Heart left ventricle (tissue), 16 donors: ENCODE measurements around the gene RAD51B. TPM values are rescaled to one million over a fixed set of nuclear protein-coding genes. Genes with fewer than 3 reads are reported as not detected.

Experiments used
- ATAC-seq, 4 donors: fragments of 200-7000 bp; cut with Tn5 transposase; one replicate each; pipeline ENCODE4 v1.9.1; 2020 to 2022; ENCODE audit warnings: moderate library complexity in 4 of 4, mild to moderate bottlenecking in 3 of 4, moderate number of reproducible peaks in 1 of 4
- DNase-seq, 5 donors: peaks; one replicate each; pipeline ENCODE4 v3.0.0-alpha.2; 2020
- H3K27ac ChIP-seq, 12 donors: fragments of 200-600 bp; sonication (generic) in 4 of 12; one replicate each; pipeline versions ENCODE4 v1.5.0 to v1.8.0; 2016 to 2022; ENCODE audit warnings: mild to moderate bottlenecking in 2 of 12
- H3K27me3 ChIP-seq, 9 donors: fragments of 200-600 bp; sonication (generic) in 2 of 9; one replicate each; pipeline versions ENCODE4 v1.5.1 to v1.8.0; 2016 to 2022; ENCODE audit warnings: mild to moderate bottlenecking in 3 of 9
- H3K36me3 ChIP-seq, 9 donors: fragments of 200-600 bp; sonication (generic) in 2 of 9; one replicate each; pipeline versions ENCODE4 v1.5.0 to v1.8.0; 2018 to 2022; ENCODE audit warnings: mild to moderate bottlenecking in 2 of 9
- H3K4me1 ChIP-seq, 12 donors: fragments of 200-600 bp; sonication (generic) in 4 of 12; one replicate each; pipeline versions ENCODE4 v1.5.0 to v1.8.0; 2016 to 2022; ENCODE audit warnings: mild to moderate bottlenecking in 3 of 12
- H3K4me3 ChIP-seq, 12 donors: fragments of 200-600 bp; sonication (generic) in 4 of 12; one replicate each; pipeline versions ENCODE4 v1.5.0 to v1.8.0; 2017 to 2022; ENCODE audit warnings: mild to moderate bottlenecking in 9 of 12, moderate library complexity in 4 of 12
- H3K9me3 ChIP-seq, 12 donors: fragments of 200-600 bp; sonication (generic) in 4 of 12; one replicate each; pipeline versions ENCODE4 v1.5.0 to v1.8.0; 2016 to 2022; ENCODE audit warnings: mild to moderate bottlenecking in 1 of 12
- CTCF ChIP-seq, 12 donors: fragments of 200-600 bp; sonication (generic) in 4 of 12; IDR thresholded peaks; one replicate each; pipeline versions ENCODE4 v1.5.0 to v1.8.0; 2018 to 2022; ENCODE audit warnings: antibody characterized with exemption in 12 of 12, mild to moderate bottlenecking in 5 of 12
- POLR2A ChIP-seq, 2 donors: fragments of 450-650 bp; IDR thresholded peaks; one replicate each; pipeline ENCODE4 v1.6.1; 2017; ENCODE audit warnings: antibody characterized with exemption in 2 of 2, mild to moderate bottlenecking in 2 of 2, moderate library complexity in 2 of 2
- WGBS, 4 donors: extraction: QIAGEN DNeasy Blood & Tissue Kit in 2 of 4; methylation state at CpG; one replicate each; pipeline versions ENCODE4 v1.1.5 to v1.1.7; 2013 to 2018; 5-methylcytosine and 5-hydroxymethylcytosine counted together
- intact Hi-C, 10 donors: fragments of 100-400 bp; cut with DNase I; formaldehyde crosslinking; loops; one replicate each; pipeline versions ENCODE4 v1.11.1 to v1.14.2; 2022
- polyA plus RNA-seq, 2 donors: library from polyadenylated mRNA; stranded (reverse); fragments of 200-250 nt; gene quantifications; one replicate each; pipeline ENCODE4 v1.2.3, GENCODE V29; 2013
- total RNA-seq, 9 donors: library from RNA; depleted of rRNA in 2 of 9; stranded (reverse); fragments of >200 nt in 2 of 9; fragmentation: NEBNext Ultra II Directional in 3 of 9; extraction: Animal tissue kit (Norgen Biotek cat#: 25700) in 3 of 9; gene quantifications; one replicate each; pipeline versions ENCODE4 v1.1.0 to v1.2.4, GENCODE V29; 2016 to 2023
- donor health status: ischemic (EF 13 %, LVEDD 7.1; RV severe dilation, severe dysfunction).
- donor health status: healthy with polysubstance abuse.
- donor health status: DM: no; HTN: yes; CAD: no.
- donor health status: DM: no; HTN: no; CAD: no.
- donor health status: ischemic (EF 25% LVEDD 6.9; RV normal size, moderate dysfunction).
- donor health status: ischemic (EF 25% LVEDD 5.7; RV mildly dilated, moderate dysfunction).
- donor health status: healthy.
- donor health status: DM: yes; HTN: yes; CAD: no.
- donor health status: ischemic (EF 35%, LVEDD 5.7; RV mildly dilated, moderate dysfunction).
- donor health status: nonischemic (EF 11% LVEDD 7.7; RV severe dilation, severe dysfunction).
- donor health status: DM: yes; HTN: yes; CAD: no.
- donor health status: PGD.
- donor health status: ischemic (EF 29% LVEDD 5.4; RV normal size, mild dysfunction).
- donor health status: nonischemic (EF 23%, LVEDD 6.1; RV moderate dilation, normal function).

RAD51B gene
- total and polyA plus RNA-seq, 11 donors: 1.3 to 11.3 (median 3.2) TPM

GRCh38 chr14:68634874-68635595, 815.5 kb downstream of the RAD51B start:
- Histone ChIP-seq H3K9me3 (peaks cover 0 to under 1% (median 0%) of the 10 kb centered on the region in 12 donors), H3K27me3 (no peaks in the 10 kb centered on the region), H3K4me3 (no peak overlapping the region), H3K4me1 (peaks cover 10 to 76% (median 51%) of the 10 kb centered on the region in 12 donors), H3K27ac (peak overlapping the region in 4 of 12 donors; percentile 31 to 82 (median 74)), H3K36me3 (no peaks in the 10 kb centered on the region)
- no peak for ATAC-seq
- intact Hi-C loops: loop anchor here in 2 of 10 donors (5.0 to 10.0 kb wide), 2 partner anchors 152 to 240 kb away; no protein-coding TSS in a partner anchor
- no peak for DNase-seq
- 84 to 95% (median 88%) methylated on average over 5 of the region's 5 CpGs for WGBS, 4 donors
- TF ChIP-seq CTCF (IDR thresholded peaks at IDR 0.05) (no peak), POLR2A (IDR thresholded peaks at IDR 0.05) (no peak)

GRCh38 chr14:68636597-68636996, 817.0 kb downstream of the RAD51B start:
- Histone ChIP-seq H3K4me3 (no peak overlapping the region), H3K4me1 (peaks cover 10 to 67% (median 49%) of the 10 kb centered on the region in 12 donors), H3K27ac (peak overlapping the region in 11 of 12 donors; percentile 12 to 79 (median 67)), H3K36me3 (no peaks in the 10 kb centered on the region), H3K27me3 (no peaks in the 10 kb centered on the region), H3K9me3 (peaks cover 0 to 16% (median 4%) of the 10 kb centered on the region in 12 donors)
- no peak for ATAC-seq
- DNase-seq: no peak
- 71 to 86% (median 83%) methylated on average over 5 of the region's 5 CpGs for WGBS, 4 donors
- intact Hi-C loops: loop anchor here in 2 of 10 donors (5.0 to 10.0 kb wide), 2 partner anchors 151 to 242 kb away; no protein-coding TSS in a partner anchor
- TF ChIP-seq POLR2A (IDR thresholded peaks at IDR 0.05) (no peak), CTCF (IDR thresholded peaks at IDR 0.05) (no peak)

- no peak for TF ChIP-seq CTCF (IDR thresholded peaks at IDR 0.05)
- Histone ChIP-seq H3K9me3 (peaks cover 0 to 23% (median 5%) of the 10 kb centered on the region in 12 donors), H3K4me3 (no peak overlapping the region), H3K27ac (peak overlapping the region; percentile 15 to 79 (median 68)), H3K36me3 (no peaks in the 10 kb centered on the region), H3K4me1 (peaks cover 10 to 59% (median 43%) of the 10 kb centered on the region in 12 donors), H3K27me3 (no peaks in the 10 kb centered on the region)
- intact Hi-C loops: loop anchor here in 2 of 10 donors (5.0 to 10.0 kb wide), 2 partner anchors 150 to 243 kb away; no protein-coding TSS in a partner anchor
- 73 to 78% (median 77%) methylated on average over 13 of the region's 13 CpGs for WGBS, 4 donors
- ATAC-seq (peak in 3 of 4 donors; percentile 47 to 76 (median 59)), DNase-seq (peak in 4 of 5 donors; percentile 48 to 75 (median 66))
Observed at GRCh38 chr14:68637106-68638021, 817.8 kb downstream of the RAD51B start.
